HG03378 (cell line): ENCODE measurements around the gene TSSK3.

Experiments used
- ATAC-seq: cut with Tn5 transposase; IDR thresholded peaks from one replicate; pipeline ENCODE4 v1.9.1; 2021; ENCODE audit warnings: mild to moderate bottlenecking, moderate library complexity; ENCODE audit not compliant: unreplicated experiment

TSSK3 gene, protein sequence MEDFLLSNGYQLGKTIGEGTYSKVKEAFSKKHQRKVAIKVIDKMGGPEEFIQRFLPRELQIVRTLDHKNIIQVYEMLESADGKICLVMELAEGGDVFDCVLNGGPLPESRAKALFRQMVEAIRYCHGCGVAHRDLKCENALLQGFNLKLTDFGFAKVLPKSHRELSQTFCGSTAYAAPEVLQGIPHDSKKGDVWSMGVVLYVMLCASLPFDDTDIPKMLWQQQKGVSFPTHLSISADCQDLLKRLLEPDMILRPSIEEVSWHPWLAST

DNA sequence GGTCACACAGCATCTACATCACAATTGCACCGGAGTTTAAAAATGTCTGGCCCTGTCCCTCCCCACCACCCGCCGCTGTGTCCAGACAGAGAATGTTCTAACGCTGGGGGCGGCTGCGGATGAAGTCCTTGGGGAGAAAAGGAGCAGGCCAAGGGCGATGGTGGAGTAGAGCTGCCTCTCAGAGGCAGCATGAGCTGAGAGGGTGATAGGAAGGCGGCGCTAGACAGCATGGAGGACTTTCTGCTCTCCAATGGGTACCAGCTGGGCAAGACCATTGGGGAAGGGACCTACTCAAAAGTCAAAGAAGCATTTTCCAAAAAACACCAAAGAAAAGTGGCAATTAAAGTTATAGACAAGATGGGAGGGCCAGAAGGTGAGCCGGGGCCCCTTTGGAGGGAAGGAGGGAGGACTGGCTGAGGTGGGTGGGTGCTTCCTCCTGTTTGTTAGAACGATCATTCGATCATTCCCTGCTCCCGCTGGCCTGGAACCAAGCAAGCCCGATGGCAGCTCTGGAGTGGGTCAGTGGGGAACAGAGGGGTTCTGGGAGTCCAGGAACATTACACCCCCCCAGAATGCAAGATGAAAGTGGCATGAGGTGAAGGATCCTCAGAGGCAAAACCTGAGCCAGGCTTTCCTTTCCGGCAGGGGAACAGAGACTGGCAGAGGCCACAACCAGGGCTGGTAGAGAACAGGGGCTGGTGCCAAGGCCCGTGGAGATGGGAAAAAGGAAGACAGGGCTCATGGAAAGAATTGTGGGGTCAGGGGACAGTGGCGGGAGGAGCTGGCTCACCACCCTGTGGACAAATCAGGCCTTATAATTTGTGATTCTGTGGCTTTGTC is at the start of gene TSSK3, which contains the start of gene FAM229A:
Gene TSSK3, plus strand, starts transcription at position 66 of the 840 bp plus-strand sequence. Its CDS starts 163 bp downstream, at position 229.
Gene FAM229A, minus strand, starts transcription at position 12 of the 840 bp plus-strand sequence. CDS start 394 bp downstream, outside the sequence.
- no peak for ATAC-seq

DNA sequence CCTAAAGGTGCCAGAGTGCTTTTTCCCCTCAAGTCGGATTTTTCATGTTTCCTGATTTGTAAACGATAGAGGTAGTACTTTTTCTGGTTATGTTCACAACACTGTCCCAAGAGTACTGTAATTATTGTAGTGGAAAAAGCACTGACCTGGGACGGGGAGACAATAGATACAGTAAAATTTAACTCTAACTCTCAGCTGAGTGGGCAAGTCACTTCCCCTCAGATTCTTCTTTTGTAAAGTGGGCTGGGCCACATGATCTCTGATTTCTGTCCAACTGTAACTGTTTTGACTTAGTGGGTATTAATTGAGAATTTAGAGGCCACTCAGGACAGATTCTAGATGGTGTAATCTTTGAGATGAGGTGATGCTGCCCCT is 45.4 kb upstream of the TSSK3 start:
- ATAC-seq = no peak

DNA sequence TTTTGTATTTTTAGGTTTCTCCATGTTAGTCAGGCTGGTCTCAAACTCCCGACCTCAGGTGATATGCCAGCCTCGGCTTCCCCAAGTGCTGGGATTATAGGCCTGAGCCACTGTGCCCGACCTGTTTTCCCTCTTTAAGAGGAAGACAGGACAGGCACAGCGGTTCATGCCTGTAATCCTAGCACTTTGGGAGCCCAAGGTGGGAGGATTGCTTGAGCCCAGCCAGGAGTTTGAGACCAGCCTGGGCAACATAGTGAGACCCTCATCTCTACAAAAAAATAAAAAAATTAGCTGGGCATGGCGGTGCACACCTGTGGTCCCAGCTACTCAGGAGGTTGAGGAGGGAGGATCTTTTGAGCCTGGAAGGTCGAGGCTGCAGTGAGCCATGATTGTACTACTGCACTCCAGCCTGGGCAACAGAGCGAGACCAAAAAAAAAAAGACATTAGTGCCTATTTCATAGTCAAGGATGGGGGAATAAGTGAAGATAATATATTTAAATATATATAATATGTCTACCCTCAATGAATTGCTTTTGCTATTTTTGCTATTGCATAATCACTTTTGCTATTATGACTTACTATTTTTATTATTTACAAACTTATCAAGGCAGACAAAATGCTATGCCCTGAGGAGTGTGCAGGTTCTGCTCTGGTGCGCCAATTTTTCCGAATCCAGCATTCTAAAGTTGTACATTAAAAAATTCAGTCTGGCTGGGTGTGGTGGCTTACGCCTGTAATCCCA is 44.0 kb upstream of the TSSK3 start:
- no peak for ATAC-seq

DNA sequence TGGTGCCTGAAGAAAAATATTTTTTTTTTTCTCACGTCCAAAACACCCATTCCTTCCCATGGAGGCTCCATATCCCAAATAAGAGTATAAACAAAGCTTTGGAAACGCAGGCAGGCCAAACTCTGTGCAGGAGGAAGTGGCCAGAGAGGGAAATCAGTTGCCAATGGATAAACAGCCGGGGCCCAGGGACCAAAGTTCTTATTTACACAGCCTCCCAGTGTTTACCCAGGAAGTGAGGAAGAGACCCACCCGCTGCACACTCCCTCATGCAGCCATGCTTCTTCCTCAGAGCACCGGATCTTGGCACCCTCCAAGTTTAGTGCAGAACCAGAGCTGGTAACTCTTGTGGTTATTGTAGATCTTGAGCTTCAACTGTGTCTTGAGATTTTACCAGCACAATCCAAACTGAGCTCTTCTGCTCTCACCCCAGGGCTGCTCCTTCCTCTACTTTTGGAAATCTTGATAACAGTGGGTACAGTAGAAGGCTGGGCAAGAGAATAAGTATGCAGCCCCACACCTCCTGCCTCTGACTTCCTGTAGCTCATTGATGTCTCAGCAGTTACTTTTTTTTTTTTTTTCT is 40.5 kb upstream of the TSSK3 start:
- ATAC-seq = no peak

DNA sequence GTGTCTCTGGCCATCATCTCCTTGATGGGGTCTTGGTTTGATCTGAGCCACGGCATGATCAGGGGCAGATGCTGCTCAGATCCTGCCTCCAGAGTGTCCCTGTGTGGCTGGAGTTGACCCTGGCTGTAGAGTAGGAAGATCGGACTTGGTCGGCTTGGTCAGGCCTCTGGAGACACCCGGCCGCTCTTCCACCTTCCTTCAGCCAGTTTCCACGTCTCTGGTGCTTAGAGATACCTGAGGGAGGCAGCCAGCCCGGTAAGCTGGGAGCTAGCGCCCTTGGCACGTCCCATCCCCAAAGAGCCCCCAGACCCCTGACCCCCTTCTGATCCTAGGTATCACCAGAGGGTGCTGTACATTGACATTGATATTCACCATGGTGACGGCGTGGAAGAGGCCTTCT is 35.1 kb upstream of the TSSK3 start:
- no peak for ATAC-seq

DNA sequence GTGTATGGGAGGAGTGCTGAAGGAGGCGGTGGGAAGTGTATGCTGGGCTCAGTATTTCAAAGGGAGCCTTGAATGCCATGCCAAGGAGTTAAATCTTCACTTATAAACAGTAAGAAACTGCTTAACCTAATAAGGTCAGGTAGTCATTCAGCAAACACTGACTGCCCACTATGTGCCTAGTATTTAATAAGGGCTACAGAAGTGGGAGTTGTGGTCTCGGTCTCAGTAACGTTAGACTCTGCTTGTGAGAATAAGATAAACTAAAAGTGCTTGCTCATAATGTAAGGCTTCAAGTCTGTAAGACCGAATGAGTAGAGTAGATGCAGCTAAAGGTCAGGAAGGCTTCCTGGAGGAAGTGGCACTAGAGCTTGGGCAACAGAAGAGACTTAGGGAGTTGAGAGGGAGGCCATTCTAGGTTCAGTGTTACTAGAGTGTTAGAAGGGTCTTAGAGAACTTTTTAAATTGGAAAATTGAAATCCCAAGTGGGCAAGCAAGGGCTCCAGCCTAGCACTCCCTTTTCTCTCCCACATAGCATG is 32.3 kb upstream of the TSSK3 start:
- no peak for ATAC-seq

DNA sequence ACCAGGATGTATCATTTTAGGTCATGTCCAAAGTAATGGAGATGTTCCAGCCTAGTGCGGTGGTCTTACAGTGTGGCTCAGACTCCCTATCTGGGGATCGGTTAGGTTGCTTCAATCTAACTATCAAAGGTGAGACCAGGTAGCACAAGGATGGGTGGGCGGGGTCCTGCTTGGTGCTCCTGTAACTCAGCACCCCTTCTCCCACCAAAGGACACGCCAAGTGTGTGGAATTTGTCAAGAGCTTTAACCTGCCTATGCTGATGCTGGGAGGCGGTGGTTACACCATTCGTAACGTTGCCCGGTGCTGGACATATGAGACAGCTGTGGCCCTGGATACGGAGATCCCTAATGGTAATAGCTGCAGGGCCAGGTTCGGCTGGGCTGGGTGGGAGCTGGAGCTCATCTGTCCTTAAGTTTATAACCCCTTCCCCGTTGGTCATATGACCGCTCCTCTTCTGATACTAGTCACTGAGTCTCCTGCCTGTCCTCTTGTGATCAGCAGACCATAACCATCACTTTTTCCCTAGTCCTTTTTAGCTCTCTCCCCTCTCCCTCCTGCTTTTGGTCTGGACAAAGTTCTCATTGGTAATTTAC is 31.7 kb upstream of the TSSK3 start:
- no peak for ATAC-seq

DNA sequence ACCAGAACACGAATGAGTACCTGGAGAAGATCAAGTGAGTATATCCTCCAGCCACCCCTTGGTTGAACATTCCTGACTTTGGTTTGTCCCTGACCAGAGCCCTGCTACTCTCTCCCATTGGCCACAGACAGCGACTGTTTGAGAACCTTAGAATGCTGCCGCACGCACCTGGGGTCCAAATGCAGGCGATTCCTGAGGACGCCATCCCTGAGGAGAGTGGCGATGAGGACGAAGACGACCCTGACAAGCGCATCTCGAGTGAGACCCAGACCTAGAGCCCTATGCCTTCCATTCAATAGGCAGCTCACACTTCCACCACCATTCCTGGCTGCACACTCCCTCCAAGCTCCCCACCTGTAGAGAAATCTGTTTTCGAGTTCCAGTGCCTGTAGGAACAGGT is 30.8 kb upstream of the TSSK3 start:
- no peak for ATAC-seq

DNA sequence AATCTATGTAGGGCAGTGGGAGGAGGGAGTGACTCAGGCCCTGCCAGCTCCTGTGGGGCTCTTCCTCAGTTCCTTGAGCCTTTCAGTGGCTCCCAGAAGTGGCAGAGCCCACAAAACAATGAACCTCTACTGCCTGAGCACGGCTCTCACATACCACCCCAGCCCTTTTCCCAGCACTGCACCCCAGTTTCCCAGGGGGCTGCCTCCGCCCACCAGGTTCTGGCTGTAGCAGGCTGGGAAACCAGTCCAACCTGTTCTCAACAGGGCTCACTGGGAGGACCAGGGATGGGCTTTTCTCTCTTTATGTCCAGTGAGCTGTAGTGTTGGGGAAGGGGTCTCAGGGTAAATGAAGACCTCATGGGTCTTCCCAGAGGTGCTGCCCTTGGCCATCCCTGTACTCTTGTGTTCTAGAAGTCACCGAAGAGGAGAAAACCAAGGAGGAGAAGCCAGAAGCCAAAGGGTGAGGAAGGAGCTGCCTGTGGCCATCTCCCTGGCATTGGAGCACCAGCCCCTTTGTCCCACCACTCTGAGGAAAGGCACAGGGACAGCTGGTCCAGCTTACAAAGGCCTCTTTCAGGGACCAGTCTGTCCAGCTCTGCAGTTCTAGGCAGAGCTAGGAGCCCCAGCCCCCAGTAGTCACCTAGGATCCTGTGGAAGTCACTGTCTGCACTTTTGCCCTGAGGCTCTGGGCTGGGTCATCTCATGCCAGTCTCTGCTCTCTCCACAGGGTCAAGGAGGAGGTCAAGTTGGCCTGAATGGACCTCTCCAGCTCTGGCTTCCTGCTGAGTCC is 29.9 kb upstream of the TSSK3 start:
- ATAC-seq = no peak

DNA sequence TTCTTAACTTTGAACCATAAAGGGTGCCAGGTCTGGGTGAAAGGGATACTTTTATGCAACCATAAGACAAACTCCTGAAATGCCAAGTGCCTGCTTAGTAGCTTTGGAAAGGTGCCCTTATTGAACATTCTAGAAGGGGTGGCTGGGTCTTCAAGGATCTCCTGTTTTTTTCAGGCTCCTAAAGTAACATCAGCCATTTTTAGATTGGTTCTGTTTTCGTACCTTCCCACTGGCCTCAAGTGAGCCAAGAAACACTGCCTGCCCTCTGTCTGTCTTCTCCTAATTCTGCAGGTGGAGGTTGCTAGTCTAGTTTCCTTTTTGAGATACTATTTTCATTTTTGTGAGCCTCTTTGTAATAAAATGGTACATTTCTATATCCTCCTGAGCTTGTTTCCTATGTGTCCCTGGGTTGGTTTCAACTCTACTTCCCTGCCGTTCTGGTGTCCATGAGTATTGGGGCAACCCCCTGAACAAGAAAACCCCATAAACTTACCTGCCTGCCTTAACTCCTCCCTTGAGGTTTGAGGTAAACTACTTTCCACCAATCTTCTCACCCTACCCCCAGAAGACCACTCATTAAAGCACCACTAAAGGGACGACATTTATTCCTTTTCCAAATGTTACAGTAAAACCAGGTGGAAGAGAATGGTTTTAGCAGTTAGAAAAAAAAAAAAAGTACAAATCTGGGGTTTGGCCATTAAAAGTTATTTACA is 28.9 kb upstream of the TSSK3 start:
- no peak for ATAC-seq

DNA sequence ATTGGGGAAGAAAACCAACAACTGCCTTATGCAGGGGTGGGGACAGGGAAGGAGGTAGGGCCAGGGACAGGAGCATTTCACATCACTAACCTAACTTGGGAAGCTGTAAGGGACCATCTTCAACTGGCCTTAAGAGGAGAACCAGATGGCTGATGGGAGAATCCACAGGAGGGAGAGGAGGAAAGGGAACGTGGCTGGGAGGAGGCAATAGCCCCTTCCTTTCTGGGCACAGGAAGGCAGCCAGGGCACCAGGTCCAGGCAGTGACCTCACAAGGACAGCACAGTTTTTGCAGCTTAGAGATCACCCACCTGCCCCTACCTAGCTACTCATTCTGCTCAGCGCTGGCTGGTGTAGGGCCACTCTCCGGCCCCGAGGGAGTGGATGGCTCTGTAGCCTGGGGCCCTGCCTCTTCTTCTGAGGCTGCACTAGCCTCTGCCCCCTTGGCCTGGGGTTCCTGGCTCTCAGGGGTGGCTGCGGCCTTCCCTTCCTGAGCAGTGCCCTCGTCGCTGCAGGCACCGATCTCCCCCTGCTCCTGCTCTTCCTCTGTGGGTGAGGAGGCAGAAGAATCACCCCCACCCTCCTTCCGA is 28.0 kb upstream of the TSSK3 start:
- ATAC-seq = no peak

DNA sequence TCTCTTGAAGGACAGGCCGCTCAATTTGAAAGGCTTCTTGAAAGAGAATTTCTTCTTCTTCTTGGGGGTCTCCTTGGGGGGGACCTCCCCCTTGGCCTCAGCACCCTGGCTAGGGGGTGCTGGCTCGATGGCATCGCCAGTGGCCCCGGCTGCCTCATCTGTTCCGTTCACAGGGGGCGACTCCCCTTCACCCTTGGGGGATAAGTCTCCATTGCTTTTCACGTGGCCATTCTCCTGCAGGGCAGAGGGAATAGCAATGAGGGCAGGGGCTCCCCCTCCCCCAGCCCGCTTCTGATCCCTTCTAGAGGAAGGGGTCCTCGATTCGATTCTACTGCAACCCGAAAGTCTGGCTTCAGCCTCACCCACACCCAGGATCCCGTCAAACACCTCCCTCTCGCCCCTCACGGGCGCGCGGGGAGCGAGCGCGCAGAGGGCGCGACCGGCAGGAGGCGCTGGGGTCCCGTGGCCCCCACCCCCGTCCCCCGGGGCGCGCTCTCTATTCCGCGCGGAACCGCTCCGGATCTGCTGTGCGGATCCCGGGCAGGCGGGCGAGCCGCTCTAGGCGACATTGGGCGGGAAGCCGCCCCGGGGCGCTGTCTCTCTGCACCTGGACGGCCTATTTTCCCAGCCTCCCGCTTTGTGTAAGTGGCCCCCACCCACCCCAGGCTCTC is 27.3 kb upstream of the TSSK3 start:
- ATAC-seq = no peak

DNA sequence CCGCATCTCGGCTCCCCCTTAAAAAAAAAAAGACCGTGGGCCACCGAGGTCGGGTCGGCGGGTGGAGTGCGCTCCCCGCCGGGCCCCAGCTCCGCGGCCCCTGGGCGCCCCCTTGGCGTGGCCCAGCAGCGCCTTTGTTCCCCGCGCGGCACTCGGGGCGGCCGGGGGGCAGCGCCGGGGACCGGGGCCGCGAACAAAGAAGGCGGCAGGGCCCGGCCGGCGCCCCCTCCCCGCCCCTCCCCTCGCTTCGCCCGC is 26.9 kb upstream of the TSSK3 start:
- no peak for ATAC-seq

DNA sequence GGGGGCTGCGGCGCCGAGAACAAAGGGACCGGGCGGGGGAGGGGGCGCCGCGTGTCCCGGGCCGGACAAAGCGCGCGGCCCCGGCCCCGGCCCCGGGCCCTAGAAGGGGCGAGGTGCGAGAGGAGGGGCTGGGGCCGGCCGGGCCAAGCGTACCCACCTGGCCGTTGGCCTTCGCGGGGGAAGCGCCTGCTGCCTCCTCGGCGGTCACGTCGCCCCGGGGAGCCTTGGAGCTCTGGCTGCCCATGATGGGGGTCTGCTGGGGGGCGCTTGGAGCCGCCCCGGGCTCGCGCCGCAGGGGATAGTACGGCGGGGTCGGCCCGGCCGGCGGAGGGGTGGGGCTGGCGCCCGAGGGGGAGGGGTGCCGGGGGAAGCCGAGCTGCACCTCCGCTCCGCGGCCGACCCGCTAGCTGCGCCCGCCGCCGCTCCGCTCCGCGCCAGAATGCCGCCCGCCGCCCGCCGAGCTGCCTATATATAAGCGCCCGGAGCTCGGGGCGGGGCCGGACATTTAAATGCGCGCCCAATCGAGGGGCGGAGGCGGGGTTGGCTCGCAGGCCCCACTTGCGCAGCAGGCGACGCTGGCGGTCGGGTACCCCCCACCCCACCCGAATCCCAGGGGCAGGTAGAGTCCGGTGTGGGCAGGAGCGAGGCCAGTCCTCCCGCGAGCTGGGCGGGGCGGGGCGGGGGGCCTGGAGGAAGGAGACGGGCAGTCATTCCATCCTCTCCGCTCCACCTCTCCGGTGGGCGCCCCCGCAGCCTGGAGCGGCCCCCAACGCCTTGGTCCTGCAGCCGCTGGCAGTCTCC is 26.3 kb upstream of the TSSK3 start, which contains the start of gene MARCKSL1:
Gene MARCKSL1, minus strand, starts transcription at position 444 of the 801 bp plus-strand sequence. Its CDS starts 200 bp downstream, at position 244.
- no peak for ATAC-seq

DNA sequence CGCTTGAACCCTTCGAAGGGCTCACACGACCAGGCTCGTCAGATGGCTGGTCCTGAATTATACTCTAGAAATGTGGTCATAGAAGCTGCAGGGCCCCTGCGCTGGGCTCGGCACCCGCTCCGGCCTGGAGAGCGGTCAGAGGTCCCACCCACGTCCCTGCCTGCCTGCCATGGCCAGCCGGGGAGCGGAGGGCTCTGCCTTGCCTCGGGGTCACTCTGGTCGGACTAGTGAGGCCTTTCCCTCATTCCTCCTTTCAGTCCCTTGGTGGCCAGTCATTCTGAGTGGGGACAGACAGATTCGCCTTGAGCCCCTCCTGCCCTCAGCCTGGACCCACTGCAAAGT is 25.8 kb upstream of the TSSK3 start:
- no peak for ATAC-seq

DNA sequence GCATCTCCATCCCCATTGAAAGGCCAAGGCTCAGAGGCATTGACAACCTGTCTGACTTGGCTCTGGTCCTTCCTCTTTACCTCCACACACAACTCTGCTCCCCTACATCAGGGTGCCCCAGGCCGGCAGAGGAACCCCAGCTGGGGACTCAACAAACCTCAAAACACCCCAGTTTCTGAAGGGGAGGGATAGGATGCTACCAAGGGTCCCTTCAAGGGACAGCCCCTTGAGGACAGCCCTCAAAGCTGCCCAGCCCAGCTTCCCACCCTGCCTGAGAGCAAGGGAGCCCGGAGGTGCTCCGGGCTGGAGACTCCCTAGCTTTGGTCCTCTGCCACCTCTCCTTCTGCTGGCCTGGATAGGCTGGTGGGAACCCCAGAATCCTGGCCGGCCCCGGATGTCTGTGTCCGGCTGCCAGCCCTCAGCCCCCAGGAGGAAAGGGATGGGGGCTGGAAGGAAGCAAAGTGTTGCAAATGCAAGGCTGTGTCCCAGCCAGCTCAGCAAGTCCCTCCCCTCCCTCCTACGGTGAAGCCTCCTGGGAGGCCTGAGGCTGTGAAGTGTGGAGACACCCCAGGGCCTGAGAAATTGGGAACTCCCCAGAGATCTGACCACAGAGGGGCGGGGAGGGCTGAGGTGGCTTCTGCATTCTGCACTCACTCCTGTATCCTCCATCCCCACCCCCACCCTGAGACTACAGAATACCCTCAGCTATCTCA is 25.2 kb upstream of the TSSK3 start:
- ATAC-seq = no peak
